ENCODE data around the gene C5orf58. TPM values are rescaled to one million over a fixed set of nuclear protein-coding genes. Genes with fewer than 3 reads are reported as not detected.
A peak's percentile ranks its signal among the peaks of the same experiment; 100 is the strongest.

The C5orf58 gene
- total and polyA plus RNA-seq, 2 donors (not counting 1 experiment from before 2014, with no cell fraction given), result not detected

- DNase-seq, result no peak
- H3K4me1 ChIP-seq (ENCODE audit: control insufficient read depth in 2 of 2, insufficient read depth in 2 of 2, low read length in 2 of 2), result no peaks in the 10 kb centered on the region
- no peak overlapping the region for H3K4me3 ChIP-seq (ENCODE audit: control extremely low read depth in 1 of 5, extremely low read depth in 1 of 5, insufficient read depth in 1 of 5, low read depth in 2 of 5, low read length in 4 of 5)
- TF ChIP-seq, protein P1, sequence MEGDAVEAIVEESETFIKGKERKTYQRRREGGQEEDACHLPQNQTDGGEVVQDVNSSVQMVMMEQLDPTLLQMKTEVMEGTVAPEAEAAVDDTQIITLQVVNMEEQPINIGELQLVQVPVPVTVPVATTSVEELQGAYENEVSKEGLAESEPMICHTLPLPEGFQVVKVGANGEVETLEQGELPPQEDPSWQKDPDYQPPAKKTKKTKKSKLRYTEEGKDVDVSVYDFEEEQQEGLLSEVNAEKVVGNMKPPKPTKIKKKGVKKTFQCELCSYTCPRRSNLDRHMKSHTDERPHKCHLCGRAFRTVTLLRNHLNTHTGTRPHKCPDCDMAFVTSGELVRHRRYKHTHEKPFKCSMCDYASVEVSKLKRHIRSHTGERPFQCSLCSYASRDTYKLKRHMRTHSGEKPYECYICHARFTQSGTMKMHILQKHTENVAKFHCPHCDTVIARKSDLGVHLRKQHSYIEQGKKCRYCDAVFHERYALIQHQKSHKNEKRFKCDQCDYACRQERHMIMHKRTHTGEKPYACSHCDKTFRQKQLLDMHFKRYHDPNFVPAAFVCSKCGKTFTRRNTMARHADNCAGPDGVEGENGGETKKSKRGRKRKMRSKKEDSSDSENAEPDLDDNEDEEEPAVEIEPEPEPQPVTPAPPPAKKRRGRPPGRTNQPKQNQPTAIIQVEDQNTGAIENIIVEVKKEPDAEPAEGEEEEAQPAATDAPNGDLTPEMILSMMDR (IDR thresholded peaks at IDR 0.05), result peak; percentile 39
- no peak for TF ChIP-seq EZH2 (IDR thresholded peaks at IDR 0.05; ENCODE audit: borderline replicate concordance, insufficient read depth, low read depth, low read length, poor library complexity, severe bottlenecking)
- H3K27me3 Mint-ChIP-seq, result peaks cover 10% of the 10 kb centered on the region
- H3K9me3 ChIP-seq (ENCODE audit: control extremely low read depth in 1 of 3, control insufficient read depth in 2 of 3, insufficient read depth in 1 of 3, low read length in 2 of 3), result no peaks in the 10 kb centered on the region
- no peak overlapping the region for H3K27ac Mint-ChIP-seq
- peaks cover 1% of the 10 kb centered on the region for H3K4me1 Mint-ChIP-seq
- CTCF ChIA-PET, result interaction anchor here (0.6 to 14.2 kb wide), 28 partner anchors 9 to 1983 kb away, joined by 3 to 189 read pairs (median 5); no protein-coding TSS in a partner anchor
- POLR2A ChIA-PET, result no interaction called here
- no peaks in the 10 kb centered on the region for H3K27me3 ChIP-seq (replicated peaks in 1 of 4; ENCODE audit: control extremely low read depth in 1 of 4, control insufficient read depth in 3 of 4, insufficient read depth in 4 of 4, low read length in 3 of 4)
- intact Hi-C loops (cut with micrococcal nuclease), result loop anchor here (1.0 to 5.0 kb wide), 3 partner anchors 41 to 195 kb away; no protein-coding TSS in a partner anchor
- no peaks in the 10 kb centered on the region for H3K9me3 Mint-ChIP-seq (ENCODE audit: insufficient read depth)
- no peak overlapping the region for H3K4me3 Mint-ChIP-seq
- H3K4me2 ChIP-seq (replicated peaks; ENCODE audit: low read depth, low read length, poor library complexity, severe bottlenecking), result no peak overlapping the region
- no peak for ATAC-seq (ENCODE audit: low read depth)
- H3K79me2 ChIP-seq (ENCODE audit: control insufficient read depth, insufficient read depth, low read length), result no peaks in the 10 kb centered on the region
- 92% methylated on average over 5 of the region's 9 CpGs for WGBS (ENCODE audit: insufficient coverage)
- no peak overlapping the region for H3K9ac ChIP-seq (ENCODE audit: low read length)
- no peak overlapping the region for H2AFZ ChIP-seq (ENCODE audit: insufficient read depth, low read depth, low read length, poor library complexity, severe bottlenecking)
- no peak overlapping the region for H3K27ac ChIP-seq (ENCODE audit: low read length in 2 of 2)
- no peaks in the 10 kb centered on the region for H3K36me3 ChIP-seq (replicated peaks in 1 of 2; ENCODE audit: control extremely low read depth in 1 of 2, control insufficient read depth in 1 of 2, extremely low read depth in 1 of 2, insufficient read depth in 2 of 2, low read length in 1 of 2)
- H4K20me1 ChIP-seq (ENCODE audit: control insufficient read depth, insufficient read depth, low read length, poor library complexity, severe bottlenecking), result no peaks in the 10 kb centered on the region
Measured at GRCh38 chr5:170226129-170226615, 6.6 kb upstream of the C5orf58 start.

- H3K9ac ChIP-seq (ENCODE audit: low read length), result no peak overlapping the region
- no peaks in the 10 kb centered on the region for H3K9me3 ChIP-seq (ENCODE audit: control extremely low read depth in 1 of 3, control insufficient read depth in 2 of 3, insufficient read depth in 1 of 3, low read length in 2 of 3)
- TF ChIP-seq, protein P1 (IDR thresholded peaks at IDR 0.05), result no peak
- no peak for TF ChIP-seq EZH2 (IDR thresholded peaks at IDR 0.05; ENCODE audit: borderline replicate concordance, insufficient read depth, low read depth, low read length, poor library complexity, severe bottlenecking)
- no peak overlapping the region for H3K4me3 ChIP-seq (ENCODE audit: control extremely low read depth in 1 of 5, extremely low read depth in 1 of 5, insufficient read depth in 1 of 5, low read depth in 2 of 5, low read length in 4 of 5)
- H3K79me2 ChIP-seq (ENCODE audit: control insufficient read depth, insufficient read depth, low read length), result no peaks in the 10 kb centered on the region
- POLR2A ChIA-PET, result no interaction called here
- Mint-ChIP-seq H3K27me3 (peaks cover 10% of the 10 kb centered on the region), H3K9me3 (ENCODE audit: insufficient read depth) (no peaks in the 10 kb centered on the region), H3K4me1 (peaks cover 1% of the 10 kb centered on the region), H3K4me3 (no peak overlapping the region), H3K27ac (no peak overlapping the region)
- DNase-seq, result no peak
- no peak overlapping the region for H3K27ac ChIP-seq (ENCODE audit: low read length in 2 of 2)
- ATAC-seq (ENCODE audit: low read depth), result no peak
- no peaks in the 10 kb centered on the region for H3K36me3 ChIP-seq (replicated peaks in 1 of 2; ENCODE audit: control extremely low read depth in 1 of 2, control insufficient read depth in 1 of 2, extremely low read depth in 1 of 2, insufficient read depth in 2 of 2, low read length in 1 of 2)
- no peaks in the 10 kb centered on the region for H3K27me3 ChIP-seq (replicated peaks in 1 of 4; ENCODE audit: control extremely low read depth in 1 of 4, control insufficient read depth in 3 of 4, insufficient read depth in 4 of 4, low read length in 3 of 4)
- H2AFZ ChIP-seq (ENCODE audit: insufficient read depth, low read depth, low read length, poor library complexity, severe bottlenecking), result no peak overlapping the region
- H3K4me1 ChIP-seq (ENCODE audit: control insufficient read depth in 2 of 2, insufficient read depth in 2 of 2, low read length in 2 of 2), result no peaks in the 10 kb centered on the region
- intact Hi-C loops (cut with micrococcal nuclease), result loop anchor here (1.0 to 5.0 kb wide), 3 partner anchors 41 to 195 kb away; no protein-coding TSS in a partner anchor
- 80% methylated on average over 2 of the region's 2 CpGs for WGBS (ENCODE audit: insufficient coverage)
- no peak overlapping the region for H3K4me2 ChIP-seq (replicated peaks; ENCODE audit: low read depth, low read length, poor library complexity, severe bottlenecking)
- CTCF ChIA-PET, result interaction anchor here (0.6 to 14.2 kb wide), 19 partner anchors 9 to 407 kb away, joined by 3 to 189 read pairs (median 6); no protein-coding TSS in a partner anchor
- H4K20me1 ChIP-seq (ENCODE audit: control insufficient read depth, insufficient read depth, low read length, poor library complexity, severe bottlenecking), result no peaks in the 10 kb centered on the region
Measured at GRCh38 chr5:170226661-170227060, 6.1 kb upstream of the C5orf58 start.

Measured in B cell (primary cell).